GM13976 (cell line): ENCODE results near the gene BPNT1.
"Not testable (repeated sequence)": the region's sequence is repeated elsewhere in the genome, so short reads cannot be mapped to it uniquely, and the experiment has no call there.

Experiments used
- DNase-seq: peaks from one replicate; pipeline ENCODE4 v3.0.0; 2012; ENCODE audit warnings: low spot score
- CTCF ChIP-seq: IDR thresholded peaks from 2 replicates; pipeline ENCODE4 v1.5.1; 2012; ENCODE audit warnings: borderline replicate concordance, mild to moderate bottlenecking; ENCODE audit not compliant: insufficient read depth; ENCODE audit errors: extremely low read depth, missing control alignments, control extremely low read depth
- in situ Hi-C: fragments of 300-500 bp; cut with MboI; formaldehyde crosslinking; loops from one replicate; pipeline ENCODE4 v1.12.0; 2022; ENCODE audit warnings: low sequenced_read_pairs, mixed read lengths, inconsistent platforms; ENCODE audit not compliant: unreplicated experiment

BPNT1 gene

GRCh38 chr1:220123889-220124288 is 34.3 kb upstream of the BPNT1 start:
- no peak for TF ChIP-seq CTCF
- DNase-seq = no peak
- in situ Hi-C loops = no loop called here

- in situ Hi-C loops = no loop called here
- TF ChIP-seq CTCF = no peak
- DNase-seq = no peak
These were observed 33.5 kb upstream of the BPNT1 start for GRCh38 chr1:220123066-220123465.

GRCh38 chr1:220121791-220122530 is 32.4 kb upstream of the BPNT1 start:
- DNase-seq = peak; percentile 33
- in situ Hi-C loops = no loop called here
- TF ChIP-seq CTCF = no peak

- in situ Hi-C loops = no loop called here
- DNase-seq = no peak
- no peak for TF ChIP-seq CTCF
These were observed 29.5 kb upstream of the BPNT1 start for GRCh38 chr1:220119043-220119512.

- in situ Hi-C loops = no loop called here
- TF ChIP-seq CTCF = peak; percentile 31
These were observed 23.6 kb upstream of the BPNT1 start for GRCh38 chr1:220113136-220113695.

GRCh38 chr1:220112600-220112999 is 23.0 kb upstream of the BPNT1 start:
- DNase-seq, in situ Hi-C loops: not testable (repeated sequence)

More at GRCh38 chr1:220113136-220113695, 23.6 kb upstream of the BPNT1 start:
- peak; percentile 47 for DNase-seq

- in situ Hi-C loops, DNase-seq: not testable (repeated sequence)
These were observed 20.9 kb upstream of the BPNT1 start for GRCh38 chr1:220110473-220110872.
